WTC11 (cell line): ENCODE data around the gene YBX2. TPM values are rescaled to one million over a fixed set of nuclear protein-coding genes. Genes with fewer than 3 reads are reported as not detected.

Source experiments
- ATAC-seq: fragments of 200-7000 bp; cut with Tn5 transposase; 2 replicates; pipeline ENCODE4 v1.10.0; 2021; ENCODE audit warnings: mild to moderate bottlenecking, moderate library complexity
- CTCF ChIA-PET: fragments of 300-600 bp; sonication (Branson Sonifier 250); formaldehyde crosslinking; loops from one replicate; lab custom pipeline; 2021; ENCODE audit warnings: antibody characterized with exemption; lab: Charles Lee
- POLR2A ChIA-PET: fragments of 350-600 bp; sonication (Branson Sonifier 250); formaldehyde crosslinking; loops from one replicate; lab custom pipeline; 2021; ENCODE audit warnings: antibody characterized with exemption; lab: Charles Lee
- DNase-seq: peaks from one replicate; pipeline ENCODE4 v3.0.0; 2021; ENCODE audit warnings: low spot score
- H3K27ac Mint-ChIP-seq: 2 replicates; pipeline ENCODE4 v1.8.0; 2021; ENCODE audit warnings: mixed read lengths
- H3K27me3 Mint-ChIP-seq: 2 replicates; pipeline ENCODE4 v1.8.0; 2021; ENCODE audit warnings: low read depth, mild to moderate bottlenecking, moderate library complexity, mixed read lengths
- H3K36me3 Mint-ChIP-seq: 2 replicates; pipeline ENCODE4 v1.8.0; 2021; ENCODE audit warnings: mixed read lengths
- H3K4me1 Mint-ChIP-seq: 2 replicates; pipeline ENCODE4 v1.8.0; 2022; ENCODE audit warnings: mixed read lengths
- H3K4me3 Mint-ChIP-seq: 2 replicates; pipeline ENCODE4 v1.8.0; 2021; ENCODE audit warnings: mild to moderate bottlenecking, moderate library complexity, mixed read lengths
- H3K9me3 Mint-ChIP-seq: 2 replicates; pipeline ENCODE4 v1.8.0; 2021; ENCODE audit warnings: mixed read lengths
- CREB1 ChIP-seq: sonication (generic); formaldehyde crosslinking; IDR thresholded peaks from 2 replicates; pipeline ENCODE4 v1.8.0; 2023; ENCODE audit warnings: mild to moderate bottlenecking, missing genetic modification reagents
- CREM ChIP-seq: sonication (generic); formaldehyde crosslinking; IDR thresholded peaks from 2 replicates; pipeline ENCODE4 v1.8.1; 2022; ENCODE audit warnings: mild to moderate bottlenecking, missing genetic modification reagents, moderate library complexity
- ETV6 ChIP-seq: sonication (generic); formaldehyde crosslinking; IDR thresholded peaks from 2 replicates; pipeline ENCODE4 v1.8.1; 2022; ENCODE audit warnings: mild to moderate bottlenecking, missing genetic modification reagents
- FOXJ3 ChIP-seq: sonication (generic); formaldehyde crosslinking; IDR thresholded peaks from 2 replicates; pipeline ENCODE4 v1.9.0; 2021; ENCODE audit warnings: missing genetic modification reagents, mild to moderate bottlenecking, borderline replicate concordance
- FOXK1 ChIP-seq: sonication (generic); formaldehyde crosslinking; IDR thresholded peaks from 2 replicates; pipeline ENCODE4 v1.8.0; 2022; ENCODE audit warnings: mild to moderate bottlenecking, moderate library complexity, missing genetic modification reagents
- NFE2L1 ChIP-seq: sonication (generic); formaldehyde crosslinking; IDR thresholded peaks from 2 replicates; pipeline ENCODE4 v1.8.1; 2023; ENCODE audit warnings: missing genetic modification reagents
- total RNA-seq: library from RNA; stranded (reverse); gene quantifications from 3 replicates; pipeline ENCODE4 v1.2.3, GENCODE V29; 2021
- TF ChIP-seq, protein P1 (sequence below): sonication (generic); formaldehyde crosslinking; IDR thresholded peaks from 2 replicates; pipeline ENCODE4 v1.8.0; 2023; ENCODE audit warnings: mild to moderate bottlenecking, missing genetic modification reagents
- TF ChIP-seq, protein P2 (sequence below): sonication (generic); formaldehyde crosslinking; IDR thresholded peaks from 2 replicates; pipeline ENCODE4 v1.8.0; 2022; ENCODE audit warnings: missing genetic modification reagents
- TF ChIP-seq, protein P3 (sequence below): sonication (generic); formaldehyde crosslinking; IDR thresholded peaks from 2 replicates; pipeline ENCODE4 v1.8.0; 2022; ENCODE audit warnings: mild to moderate bottlenecking, missing genetic modification reagents
- TF ChIP-seq, protein P4 (sequence below): sonication (generic); formaldehyde crosslinking; IDR thresholded peaks from 2 replicates; pipeline ENCODE4 v1.8.0; 2023; ENCODE audit warnings: missing genetic modification reagents
- TF ChIP-seq, protein P5 (sequence below): sonication (generic); formaldehyde crosslinking; IDR thresholded peaks from 2 replicates; pipeline ENCODE4 v1.8.0; 2023; ENCODE audit warnings: missing genetic modification reagents, mild to moderate bottlenecking, borderline replicate concordance
- TF ChIP-seq, protein P6 (sequence below): fragments of 250-450 bp; sonication (Bioruptor Pico); IDR thresholded peaks from 2 replicates; pipeline ENCODE4 v1.9.0; 2021; ENCODE audit warnings: mild to moderate bottlenecking, borderline replicate concordance
- TF ChIP-seq, protein P7 (sequence below): sonication (generic); formaldehyde crosslinking; IDR thresholded peaks from 2 replicates; pipeline ENCODE4 v1.8.1; 2022; ENCODE audit warnings: low read depth, mild to moderate bottlenecking, moderate library complexity, missing genetic modification reagents, borderline replicate concordance

YBX2 gene
- total RNA-seq, 1 experiment from 2014 or later: 26.8 TPM

DNA sequence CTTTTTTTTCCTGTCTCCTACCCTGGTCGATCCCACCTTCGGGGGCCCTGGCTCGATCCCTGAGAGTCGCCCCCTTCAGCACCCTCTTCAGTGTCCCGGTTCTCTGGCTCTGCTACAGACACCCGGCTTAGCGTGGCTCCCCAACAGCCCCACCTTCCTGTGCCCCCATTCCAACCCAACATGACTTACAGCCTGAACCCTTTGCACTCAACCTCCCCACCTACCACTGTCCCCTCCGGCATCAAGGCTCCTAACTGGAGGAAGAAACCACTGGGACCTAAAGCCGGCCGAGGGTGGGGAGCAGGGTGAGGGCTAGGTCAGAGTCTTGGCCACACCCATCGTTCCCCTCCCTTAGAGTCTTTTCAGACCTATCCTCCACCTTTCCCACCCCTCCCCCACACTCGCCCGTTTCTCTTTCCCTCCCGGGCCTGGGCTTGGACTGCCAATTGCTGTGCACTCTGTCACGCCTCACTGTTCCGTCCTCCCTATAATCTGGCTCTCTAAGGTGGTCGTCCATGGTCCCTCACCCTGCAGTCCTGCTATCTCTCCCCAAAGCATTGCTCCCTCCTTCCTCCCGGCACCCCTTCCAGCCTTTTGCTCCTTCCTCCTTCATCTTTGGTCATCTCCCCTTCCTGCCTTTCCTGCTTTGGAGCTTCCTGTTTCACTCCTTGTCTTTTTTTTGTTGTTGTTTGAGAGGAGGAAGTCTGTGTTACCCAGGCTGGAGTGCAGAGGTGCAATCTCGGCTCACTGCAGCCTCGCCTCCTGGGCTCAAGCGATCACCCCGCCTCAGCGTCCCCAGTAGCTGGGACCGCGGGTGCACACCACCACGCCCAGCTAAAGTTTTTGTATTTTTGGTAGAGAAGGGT lies 31.3 kb downstream of the YBX2 start:
- CTCF ChIA-PET: interaction anchor here (0.8 to 4.8 kb wide), 4 partner anchors 18 to 93 kb away, joined by 3 to 23 read pairs (median 6); partner anchors contain the start of gene SLC2A4
- Mint-ChIP-seq H3K4me1 (peaks cover 26% of the 10 kb centered on the region), H3K27ac (peak overlapping the region; percentile 100), H3K9me3 (no peaks in the 10 kb centered on the region), H3K27me3 (no peaks in the 10 kb centered on the region), H3K4me3 (peak overlapping the region; percentile 98), H3K36me3 (peaks cover 5% of the 10 kb centered on the region)
- POLR2A ChIA-PET: interaction anchor here (0.6 to 1.3 kb wide), 7 partner anchors 17 to 141 kb away, joined by 3 to 6 read pairs (median 3); partner anchors contain the start of genes ACADVL, DLG4, GABARAP and NEURL4
- TF ChIP-seq, protein P1, sequence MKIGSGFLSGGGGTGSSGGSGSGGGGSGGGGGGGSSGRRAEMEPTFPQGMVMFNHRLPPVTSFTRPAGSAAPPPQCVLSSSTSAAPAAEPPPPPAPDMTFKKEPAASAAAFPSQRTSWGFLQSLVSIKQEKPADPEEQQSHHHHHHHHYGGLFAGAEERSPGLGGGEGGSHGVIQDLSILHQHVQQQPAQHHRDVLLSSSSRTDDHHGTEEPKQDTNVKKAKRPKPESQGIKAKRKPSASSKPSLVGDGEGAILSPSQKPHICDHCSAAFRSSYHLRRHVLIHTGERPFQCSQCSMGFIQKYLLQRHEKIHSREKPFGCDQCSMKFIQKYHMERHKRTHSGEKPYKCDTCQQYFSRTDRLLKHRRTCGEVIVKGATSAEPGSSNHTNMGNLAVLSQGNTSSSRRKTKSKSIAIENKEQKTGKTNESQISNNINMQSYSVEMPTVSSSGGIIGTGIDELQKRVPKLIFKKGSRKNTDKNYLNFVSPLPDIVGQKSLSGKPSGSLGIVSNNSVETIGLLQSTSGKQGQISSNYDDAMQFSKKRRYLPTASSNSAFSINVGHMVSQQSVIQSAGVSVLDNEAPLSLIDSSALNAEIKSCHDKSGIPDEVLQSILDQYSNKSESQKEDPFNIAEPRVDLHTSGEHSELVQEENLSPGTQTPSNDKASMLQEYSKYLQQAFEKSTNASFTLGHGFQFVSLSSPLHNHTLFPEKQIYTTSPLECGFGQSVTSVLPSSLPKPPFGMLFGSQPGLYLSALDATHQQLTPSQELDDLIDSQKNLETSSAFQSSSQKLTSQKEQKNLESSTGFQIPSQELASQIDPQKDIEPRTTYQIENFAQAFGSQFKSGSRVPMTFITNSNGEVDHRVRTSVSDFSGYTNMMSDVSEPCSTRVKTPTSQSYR (CRISPR knock-in tag): peak; percentile 90
- TF ChIP-seq, protein P2, sequence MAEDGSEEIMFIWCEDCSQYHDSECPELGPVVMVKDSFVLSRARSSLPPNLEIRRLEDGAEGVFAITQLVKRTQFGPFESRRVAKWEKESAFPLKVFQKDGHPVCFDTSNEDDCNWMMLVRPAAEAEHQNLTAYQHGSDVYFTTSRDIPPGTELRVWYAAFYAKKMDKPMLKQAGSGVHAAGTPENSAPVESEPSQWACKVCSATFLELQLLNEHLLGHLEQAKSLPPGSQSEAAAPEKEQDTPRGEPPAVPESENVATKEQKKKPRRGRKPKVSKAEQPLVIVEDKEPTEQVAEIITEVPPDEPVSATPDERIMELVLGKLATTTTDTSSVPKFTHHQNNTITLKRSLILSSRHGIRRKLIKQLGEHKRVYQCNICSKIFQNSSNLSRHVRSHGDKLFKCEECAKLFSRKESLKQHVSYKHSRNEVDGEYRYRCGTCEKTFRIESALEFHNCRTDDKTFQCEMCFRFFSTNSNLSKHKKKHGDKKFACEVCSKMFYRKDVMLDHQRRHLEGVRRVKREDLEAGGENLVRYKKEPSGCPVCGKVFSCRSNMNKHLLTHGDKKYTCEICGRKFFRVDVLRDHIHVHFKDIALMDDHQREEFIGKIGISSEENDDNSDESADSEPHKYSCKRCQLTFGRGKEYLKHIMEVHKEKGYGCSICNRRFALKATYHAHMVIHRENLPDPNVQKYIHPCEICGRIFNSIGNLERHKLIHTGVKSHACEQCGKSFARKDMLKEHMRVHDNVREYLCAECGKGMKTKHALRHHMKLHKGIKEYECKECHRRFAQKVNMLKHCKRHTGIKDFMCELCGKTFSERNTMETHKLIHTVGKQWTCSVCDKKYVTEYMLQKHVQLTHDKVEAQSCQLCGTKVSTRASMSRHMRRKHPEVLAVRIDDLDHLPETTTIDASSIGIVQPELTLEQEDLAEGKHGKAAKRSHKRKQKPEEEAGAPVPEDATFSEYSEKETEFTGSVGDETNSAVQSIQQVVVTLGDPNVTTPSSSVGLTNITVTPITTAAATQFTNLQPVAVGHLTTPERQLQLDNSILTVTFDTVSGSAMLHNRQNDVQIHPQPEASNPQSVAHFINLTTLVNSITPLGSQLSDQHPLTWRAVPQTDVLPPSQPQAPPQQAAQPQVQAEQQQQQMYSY (CRISPR knock-in tag): peak; percentile 36; the same call in 1 of the 2 replicates
- no peak for TF ChIP-seq CREB1 (CRISPR knock-in tag)
- TF ChIP-seq, protein P3, sequence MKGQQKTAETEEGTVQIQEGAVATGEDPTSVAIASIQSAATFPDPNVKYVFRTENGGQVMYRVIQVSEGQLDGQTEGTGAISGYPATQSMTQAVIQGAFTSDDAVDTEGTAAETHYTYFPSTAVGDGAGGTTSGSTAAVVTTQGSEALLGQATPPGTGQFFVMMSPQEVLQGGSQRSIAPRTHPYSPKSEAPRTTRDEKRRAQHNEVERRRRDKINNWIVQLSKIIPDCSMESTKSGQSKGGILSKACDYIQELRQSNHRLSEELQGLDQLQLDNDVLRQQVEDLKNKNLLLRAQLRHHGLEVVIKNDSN (CRISPR knock-in tag): 0 out of 2 replicates have a peak, but pooled peaks have one; percentile 5
- peak; percentile 58; the same call in 1 of the 2 replicates for TF ChIP-seq ETV6 (CRISPR knock-in tag)
- TF ChIP-seq, protein P4, sequence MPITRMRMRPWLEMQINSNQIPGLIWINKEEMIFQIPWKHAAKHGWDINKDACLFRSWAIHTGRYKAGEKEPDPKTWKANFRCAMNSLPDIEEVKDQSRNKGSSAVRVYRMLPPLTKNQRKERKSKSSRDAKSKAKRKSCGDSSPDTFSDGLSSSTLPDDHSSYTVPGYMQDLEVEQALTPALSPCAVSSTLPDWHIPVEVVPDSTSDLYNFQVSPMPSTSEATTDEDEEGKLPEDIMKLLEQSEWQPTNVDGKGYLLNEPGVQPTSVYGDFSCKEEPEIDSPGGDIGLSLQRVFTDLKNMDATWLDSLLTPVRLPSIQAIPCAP (CRISPR knock-in tag): 0 out of 2 replicates have a peak, but pooled peaks have one; percentile 42
- TF ChIP-seq, protein P5, sequence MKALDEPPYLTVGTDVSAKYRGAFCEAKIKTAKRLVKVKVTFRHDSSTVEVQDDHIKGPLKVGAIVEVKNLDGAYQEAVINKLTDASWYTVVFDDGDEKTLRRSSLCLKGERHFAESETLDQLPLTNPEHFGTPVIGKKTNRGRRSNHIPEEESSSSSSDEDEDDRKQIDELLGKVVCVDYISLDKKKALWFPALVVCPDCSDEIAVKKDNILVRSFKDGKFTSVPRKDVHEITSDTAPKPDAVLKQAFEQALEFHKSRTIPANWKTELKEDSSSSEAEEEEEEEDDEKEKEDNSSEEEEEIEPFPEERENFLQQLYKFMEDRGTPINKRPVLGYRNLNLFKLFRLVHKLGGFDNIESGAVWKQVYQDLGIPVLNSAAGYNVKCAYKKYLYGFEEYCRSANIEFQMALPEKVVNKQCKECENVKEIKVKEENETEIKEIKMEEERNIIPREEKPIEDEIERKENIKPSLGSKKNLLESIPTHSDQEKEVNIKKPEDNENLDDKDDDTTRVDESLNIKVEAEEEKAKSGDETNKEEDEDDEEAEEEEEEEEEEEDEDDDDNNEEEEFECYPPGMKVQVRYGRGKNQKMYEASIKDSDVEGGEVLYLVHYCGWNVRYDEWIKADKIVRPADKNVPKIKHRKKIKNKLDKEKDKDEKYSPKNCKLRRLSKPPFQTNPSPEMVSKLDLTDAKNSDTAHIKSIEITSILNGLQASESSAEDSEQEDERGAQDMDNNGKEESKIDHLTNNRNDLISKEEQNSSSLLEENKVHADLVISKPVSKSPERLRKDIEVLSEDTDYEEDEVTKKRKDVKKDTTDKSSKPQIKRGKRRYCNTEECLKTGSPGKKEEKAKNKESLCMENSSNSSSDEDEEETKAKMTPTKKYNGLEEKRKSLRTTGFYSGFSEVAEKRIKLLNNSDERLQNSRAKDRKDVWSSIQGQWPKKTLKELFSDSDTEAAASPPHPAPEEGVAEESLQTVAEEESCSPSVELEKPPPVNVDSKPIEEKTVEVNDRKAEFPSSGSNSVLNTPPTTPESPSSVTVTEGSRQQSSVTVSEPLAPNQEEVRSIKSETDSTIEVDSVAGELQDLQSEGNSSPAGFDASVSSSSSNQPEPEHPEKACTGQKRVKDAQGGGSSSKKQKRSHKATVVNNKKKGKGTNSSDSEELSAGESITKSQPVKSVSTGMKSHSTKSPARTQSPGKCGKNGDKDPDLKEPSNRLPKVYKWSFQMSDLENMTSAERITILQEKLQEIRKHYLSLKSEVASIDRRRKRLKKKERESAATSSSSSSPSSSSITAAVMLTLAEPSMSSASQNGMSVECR (CRISPR knock-in tag): 0 out of 2 replicates have a peak, but pooled peaks have one; percentile 69
- TF ChIP-seq FOXJ3 (CRISPR knock-in tag): no peak
- no peak for TF ChIP-seq CREM
- TF ChIP-seq, protein P6, sequence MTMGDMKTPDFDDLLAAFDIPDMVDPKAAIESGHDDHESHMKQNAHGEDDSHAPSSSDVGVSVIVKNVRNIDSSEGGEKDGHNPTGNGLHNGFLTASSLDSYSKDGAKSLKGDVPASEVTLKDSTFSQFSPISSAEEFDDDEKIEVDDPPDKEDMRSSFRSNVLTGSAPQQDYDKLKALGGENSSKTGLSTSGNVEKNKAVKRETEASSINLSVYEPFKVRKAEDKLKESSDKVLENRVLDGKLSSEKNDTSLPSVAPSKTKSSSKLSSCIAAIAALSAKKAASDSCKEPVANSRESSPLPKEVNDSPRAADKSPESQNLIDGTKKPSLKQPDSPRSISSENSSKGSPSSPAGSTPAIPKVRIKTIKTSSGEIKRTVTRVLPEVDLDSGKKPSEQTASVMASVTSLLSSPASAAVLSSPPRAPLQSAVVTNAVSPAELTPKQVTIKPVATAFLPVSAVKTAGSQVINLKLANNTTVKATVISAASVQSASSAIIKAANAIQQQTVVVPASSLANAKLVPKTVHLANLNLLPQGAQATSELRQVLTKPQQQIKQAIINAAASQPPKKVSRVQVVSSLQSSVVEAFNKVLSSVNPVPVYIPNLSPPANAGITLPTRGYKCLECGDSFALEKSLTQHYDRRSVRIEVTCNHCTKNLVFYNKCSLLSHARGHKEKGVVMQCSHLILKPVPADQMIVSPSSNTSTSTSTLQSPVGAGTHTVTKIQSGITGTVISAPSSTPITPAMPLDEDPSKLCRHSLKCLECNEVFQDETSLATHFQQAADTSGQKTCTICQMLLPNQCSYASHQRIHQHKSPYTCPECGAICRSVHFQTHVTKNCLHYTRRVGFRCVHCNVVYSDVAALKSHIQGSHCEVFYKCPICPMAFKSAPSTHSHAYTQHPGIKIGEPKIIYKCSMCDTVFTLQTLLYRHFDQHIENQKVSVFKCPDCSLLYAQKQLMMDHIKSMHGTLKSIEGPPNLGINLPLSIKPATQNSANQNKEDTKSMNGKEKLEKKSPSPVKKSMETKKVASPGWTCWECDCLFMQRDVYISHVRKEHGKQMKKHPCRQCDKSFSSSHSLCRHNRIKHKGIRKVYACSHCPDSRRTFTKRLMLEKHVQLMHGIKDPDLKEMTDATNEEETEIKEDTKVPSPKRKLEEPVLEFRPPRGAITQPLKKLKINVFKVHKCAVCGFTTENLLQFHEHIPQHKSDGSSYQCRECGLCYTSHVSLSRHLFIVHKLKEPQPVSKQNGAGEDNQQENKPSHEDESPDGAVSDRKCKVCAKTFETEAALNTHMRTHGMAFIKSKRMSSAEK (CRISPR knock-in tag): no peak
- TF ChIP-seq FOXK1: peak; percentile 48; the same call in 1 of the 2 replicates
- TF ChIP-seq, protein P7, sequence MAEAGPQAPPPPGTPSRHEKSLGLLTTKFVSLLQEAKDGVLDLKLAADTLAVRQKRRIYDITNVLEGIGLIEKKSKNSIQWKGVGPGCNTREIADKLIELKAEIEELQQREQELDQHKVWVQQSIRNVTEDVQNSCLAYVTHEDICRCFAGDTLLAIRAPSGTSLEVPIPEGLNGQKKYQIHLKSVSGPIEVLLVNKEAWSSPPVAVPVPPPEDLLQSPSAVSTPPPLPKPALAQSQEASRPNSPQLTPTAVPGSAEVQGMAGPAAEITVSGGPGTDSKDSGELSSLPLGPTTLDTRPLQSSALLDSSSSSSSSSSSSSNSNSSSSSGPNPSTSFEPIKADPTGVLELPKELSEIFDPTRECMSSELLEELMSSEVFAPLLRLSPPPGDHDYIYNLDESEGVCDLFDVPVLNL (CRISPR knock-in tag): no peak
- TF ChIP-seq NFE2L1 (CRISPR knock-in tag): 0 out of 2 replicates have a peak, but pooled peaks have one; percentile 66
- TF ChIP-seq, all 79 proteins: peak for 8
- ATAC-seq (peak; percentile 65), DNase-seq (peak; percentile 93)
